Vagina (tissue), 2 donors: ENCODE results near the gene ADAMTS14.

Source experiments
- CTCF ChIP-seq, 3 experiments: fragments of 450-650 bp in 2 of 3; fragments of 200-600 bp in 1 of 3; sonication (generic) in 1 of 3; IDR thresholded peaks; one replicate each; pipeline ENCODE4 v1.5.1; 2017 to 2019; ENCODE audit warnings: antibody characterized with exemption in 3 of 3, mild to moderate bottlenecking in 2 of 3, moderate library complexity in 2 of 3
- POLR2A ChIP-seq, 2 donors: fragments of 450-650 bp; IDR thresholded peaks; one replicate each; pipeline ENCODE4 v1.6.1; 2017; ENCODE audit warnings: antibody characterized with exemption in 2 of 2, mild to moderate bottlenecking in 2 of 2, moderate library complexity in 2 of 2
- POLR2AphosphoS5 ChIP-seq, 2 donors: sonication (generic); formaldehyde crosslinking; IDR thresholded peaks; one replicate each; pipeline ENCODE4 v1.9.0; 2017; ENCODE audit warnings: antibody characterized with exemption in 2 of 2, mild to moderate bottlenecking in 2 of 2, low read depth in 1 of 2; ENCODE audit not compliant: insufficient read depth in 1 of 2

- TF ChIP-seq CTCF (IDR thresholded peaks at IDR 0.05) (no peak), POLR2A (IDR thresholded peaks at IDR 0.05) (no peak), POLR2AphosphoS5 (IDR thresholded peaks at IDR 0.05; ENCODE audit: insufficient read depth in 1 of 2, low read depth in 1 of 2) (no peak)
Measured at GRCh38 chr10:70752571-70752970, 80.3 kb downstream of the ADAMTS14 start.
